Muscle layer of colon (tissue), 2 donors: Measurements from ENCODE around the gene MTMR3.

Experiments
- H3K27ac ChIP-seq: one replicate; pipeline ENCODE4 v1.7.0; 2013; ENCODE audit warnings: low read depth, mild to moderate bottlenecking, low read length, moderate library complexity
- H3K27me3 ChIP-seq, 2 donors: one replicate each; pipeline ENCODE4 v1.7.0; 2013; ENCODE audit warnings: low read length in 2 of 2, mild to moderate bottlenecking in 2 of 2; ENCODE audit not compliant: insufficient read depth in 2 of 2, control insufficient read depth in 1 of 2
- H3K36me3 ChIP-seq: one replicate; pipeline ENCODE4 v1.7.0; 2013; ENCODE audit warnings: mild to moderate bottlenecking, low read length; ENCODE audit not compliant: insufficient read depth
- H3K4me1 ChIP-seq: one replicate; pipeline ENCODE4 v1.7.0; 2013; ENCODE audit warnings: mild to moderate bottlenecking, low read length; ENCODE audit not compliant: insufficient read depth
- H3K4me3 ChIP-seq, 2 donors: one replicate each; pipeline ENCODE4 v1.7.0; 2013; ENCODE audit warnings: low read length in 2 of 2, low read depth in 1 of 2, mild to moderate bottlenecking in 1 of 2, moderate library complexity in 1 of 2
- H3K9ac ChIP-seq: one replicate; pipeline ENCODE4 v1.7.0; 2013; ENCODE audit warnings: low read length
- H3K9me3 ChIP-seq: one replicate; pipeline ENCODE4 v1.7.0; 2013; ENCODE audit warnings: mild to moderate bottlenecking, low read length
- donor health status: abdominal sarcoma.
- donor health status: Adenocarcinoma of cecum.

Gene MTMR3

DNA sequence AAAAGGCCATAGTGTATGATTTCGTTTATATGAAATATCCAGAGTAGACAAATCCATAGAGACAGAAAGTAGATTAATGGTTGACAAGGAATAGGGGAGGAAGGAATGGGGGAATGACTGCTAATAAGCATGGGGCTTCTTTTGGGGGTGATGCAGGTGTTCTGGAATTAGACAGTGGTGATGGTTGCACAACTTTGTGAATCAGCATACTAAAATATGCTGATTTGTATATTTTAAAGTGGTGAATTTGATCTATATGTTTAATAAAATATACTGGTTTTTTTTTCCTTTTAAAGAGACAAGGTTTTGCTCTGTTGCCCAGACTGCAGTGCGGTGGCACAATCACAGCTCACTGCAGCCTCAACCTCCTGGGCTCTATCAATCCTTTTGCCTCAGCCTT lies 190.8 kb downstream of the MTMR3 start:
- Histone ChIP-seq H3K27ac (no peak overlapping the region), H3K4me3 (no peak overlapping the region), H3K9me3 (no peaks in the 10 kb centered on the region), H3K27me3 (no peaks in the 10 kb centered on the region), H3K9ac (no peak overlapping the region), H3K4me1 (no peaks in the 10 kb centered on the region), H3K36me3 (no peaks in the 10 kb centered on the region)

DNA sequence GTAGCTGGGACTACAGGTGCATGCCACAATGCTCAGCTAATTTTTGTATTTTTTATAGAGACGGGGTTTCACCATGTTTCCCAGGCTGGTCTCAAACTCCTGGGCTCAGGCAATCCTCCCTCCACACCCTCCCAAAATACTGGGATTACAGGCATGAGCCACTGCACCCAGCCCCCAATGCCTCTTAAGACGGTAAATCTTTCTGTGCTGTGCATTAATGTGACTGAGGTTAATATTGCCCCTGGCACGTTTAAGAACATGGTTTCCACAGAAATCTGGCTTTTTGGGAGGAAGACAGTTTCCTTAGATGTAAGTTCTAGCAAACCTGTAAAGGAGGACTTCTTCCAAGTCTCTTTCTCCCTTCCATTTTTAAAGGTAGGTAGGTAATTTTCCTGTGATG lies 191.2 kb downstream of the MTMR3 start:
- Histone ChIP-seq H3K4me1 (no peaks in the 10 kb centered on the region), H3K9me3 (no peaks in the 10 kb centered on the region), H3K9ac (no peak overlapping the region), H3K27ac (no peak overlapping the region), H3K27me3 (no peaks in the 10 kb centered on the region), H3K4me3 (no peak overlapping the region), H3K36me3 (no peaks in the 10 kb centered on the region)

- Histone ChIP-seq H3K27me3 (peaks cover 0 to 4% of the 10 kb centered on the region in 2 donors), H3K27ac (no peak overlapping the region), H3K4me3 (no peak overlapping the region), H3K4me1 (no peaks in the 10 kb centered on the region), H3K9ac (no peak overlapping the region), H3K9me3 (no peaks in the 10 kb centered on the region), H3K36me3 (no peaks in the 10 kb centered on the region)
These were observed 192.0 kb downstream of the MTMR3 start for GRCh38 chr22:30074994-30075393.

- H3K4me3 ChIP-seq = no peak overlapping the region
- H3K27ac ChIP-seq = no peak overlapping the region
- no peaks in the 10 kb centered on the region for H3K9me3 ChIP-seq
- peaks cover 0 to 13% of the 10 kb centered on the region in 2 donors for H3K27me3 ChIP-seq
- no peak overlapping the region for H3K9ac ChIP-seq
- H3K36me3 ChIP-seq = no peaks in the 10 kb centered on the region
- no peaks in the 10 kb centered on the region for H3K4me1 ChIP-seq
These were observed 194.4 kb downstream of the MTMR3 start for GRCh38 chr22:30077279-30077880.

GRCh38 chr22:30078320-30079311 lies 195.6 kb downstream of the MTMR3 start:
- H3K27me3 ChIP-seq = peaks cover 0 to 13% of the 10 kb centered on the region in 2 donors
- H3K4me1 ChIP-seq = no peaks in the 10 kb centered on the region
- H3K4me3 ChIP-seq = no peak overlapping the region
- H3K9me3 ChIP-seq = no peaks in the 10 kb centered on the region
- no peak overlapping the region for H3K9ac ChIP-seq
- no peaks in the 10 kb centered on the region for H3K36me3 ChIP-seq
- no peak overlapping the region for H3K27ac ChIP-seq

DNA sequence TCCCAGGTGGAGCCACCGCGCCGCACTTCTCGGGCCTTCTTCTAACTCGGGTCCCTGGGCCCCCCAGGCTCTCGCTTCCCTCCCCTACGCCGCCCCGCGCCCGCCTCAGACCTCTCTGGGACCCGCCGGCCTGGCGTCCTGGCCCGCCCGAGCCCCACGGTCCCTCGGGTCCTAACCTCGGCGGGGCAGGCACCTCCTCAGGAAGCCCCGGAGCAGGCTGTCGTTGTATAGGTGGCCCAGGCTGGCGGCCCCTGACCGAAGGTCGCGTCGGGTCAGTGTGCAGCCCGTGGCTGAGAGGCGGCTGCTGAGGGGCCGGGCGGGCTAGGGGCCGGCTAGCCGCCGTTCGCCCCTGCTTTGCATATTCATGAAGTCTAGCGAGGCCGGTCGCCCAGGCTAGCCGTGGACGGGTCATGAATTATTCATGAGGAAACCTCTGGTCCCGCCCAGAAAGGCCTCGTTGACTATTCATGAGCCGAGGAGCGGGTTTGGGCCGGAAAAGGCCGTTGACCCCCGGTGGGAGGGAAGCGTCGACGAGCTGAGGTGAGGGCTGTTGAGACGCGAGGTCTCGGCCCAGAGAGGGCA lies 197.1 kb downstream of the MTMR3 start, which contains the start of gene HORMAD2:
Gene HORMAD2, plus strand, starts transcription at position 513 of the 582 bp plus-strand sequence. CDS start 13,489 bp downstream, outside the sequence.
- Histone ChIP-seq H3K9ac (no peak within 1 kb of the TSS), H3K4me1 (no peaks in the 10 kb centered on the region), H3K36me3 (no peaks in the 10 kb centered on the region), H3K9me3 (no peaks in the 10 kb centered on the region), H3K27ac (no peak within 1 kb of the TSS), H3K4me3 (no peak within 1 kb of the TSS), H3K27me3 (peaks cover 0 to 13% of the 10 kb centered on the region in 2 donors)
